ENCODE results near the gene IGF1.

DNA sequence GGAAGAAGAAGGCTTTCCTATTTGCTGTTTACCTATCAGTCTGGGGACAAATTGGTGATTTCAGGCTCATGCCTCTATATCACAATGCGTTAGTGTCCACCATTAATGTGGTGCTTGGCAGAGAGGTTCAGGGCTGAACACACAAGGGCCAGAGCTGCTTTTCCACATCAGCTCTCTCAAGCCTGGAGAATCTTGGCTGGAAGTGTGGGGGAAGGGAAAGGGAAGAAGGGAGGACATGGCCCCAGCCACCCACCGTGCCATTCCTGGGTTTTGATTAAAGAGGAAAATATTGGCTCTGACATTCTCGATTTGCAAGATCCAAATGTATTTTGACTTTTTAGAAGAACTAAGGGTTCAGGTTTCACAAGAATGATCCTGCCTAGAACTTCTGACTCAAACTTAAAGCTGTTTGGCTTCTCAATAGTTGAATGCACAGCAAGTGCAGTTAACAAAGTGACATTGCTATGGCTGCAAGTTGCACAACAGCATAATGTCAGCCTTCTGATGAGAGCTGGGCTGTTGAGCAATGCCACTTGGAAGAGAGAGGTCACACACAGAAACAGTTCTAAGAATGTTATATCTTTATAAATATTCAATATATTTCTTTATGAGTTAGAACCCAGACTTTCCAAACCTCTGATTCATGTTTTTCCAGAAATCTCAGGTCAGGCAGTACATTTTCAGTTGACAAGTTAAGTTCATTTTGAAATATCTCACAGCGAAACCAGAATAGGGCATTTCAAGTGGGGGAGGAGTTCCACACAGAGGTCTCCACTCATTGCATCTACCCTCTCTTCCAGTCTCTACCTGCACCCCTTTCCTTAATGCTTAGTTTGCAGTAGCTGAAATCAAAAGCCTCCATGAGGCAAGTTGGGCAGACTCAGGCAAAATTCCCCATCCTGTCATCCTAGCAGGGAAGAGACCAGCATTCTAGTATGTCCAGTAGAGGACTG is 25.3 kb downstream of the IGF1 start:
- TF ChIP-seq, protein P1, sequence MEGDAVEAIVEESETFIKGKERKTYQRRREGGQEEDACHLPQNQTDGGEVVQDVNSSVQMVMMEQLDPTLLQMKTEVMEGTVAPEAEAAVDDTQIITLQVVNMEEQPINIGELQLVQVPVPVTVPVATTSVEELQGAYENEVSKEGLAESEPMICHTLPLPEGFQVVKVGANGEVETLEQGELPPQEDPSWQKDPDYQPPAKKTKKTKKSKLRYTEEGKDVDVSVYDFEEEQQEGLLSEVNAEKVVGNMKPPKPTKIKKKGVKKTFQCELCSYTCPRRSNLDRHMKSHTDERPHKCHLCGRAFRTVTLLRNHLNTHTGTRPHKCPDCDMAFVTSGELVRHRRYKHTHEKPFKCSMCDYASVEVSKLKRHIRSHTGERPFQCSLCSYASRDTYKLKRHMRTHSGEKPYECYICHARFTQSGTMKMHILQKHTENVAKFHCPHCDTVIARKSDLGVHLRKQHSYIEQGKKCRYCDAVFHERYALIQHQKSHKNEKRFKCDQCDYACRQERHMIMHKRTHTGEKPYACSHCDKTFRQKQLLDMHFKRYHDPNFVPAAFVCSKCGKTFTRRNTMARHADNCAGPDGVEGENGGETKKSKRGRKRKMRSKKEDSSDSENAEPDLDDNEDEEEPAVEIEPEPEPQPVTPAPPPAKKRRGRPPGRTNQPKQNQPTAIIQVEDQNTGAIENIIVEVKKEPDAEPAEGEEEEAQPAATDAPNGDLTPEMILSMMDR (IDR thresholded peaks at IDR 0.05), result no peak
- no peak for TF ChIP-seq POLR2A (IDR thresholded peaks at IDR 0.05)
